HG02938 (cell line): Measurements from ENCODE around the gene HMGN3.
A peak's percentile ranks its signal among the peaks of the same experiment; 100 is the strongest.

Source experiments
- ATAC-seq: cut with Tn5 transposase; IDR thresholded peaks from one replicate; pipeline ENCODE4 v1.9.1; 2021; ENCODE audit warnings: mild to moderate bottlenecking, moderate library complexity; ENCODE audit not compliant: unreplicated experiment

Gene HMGN3

GRCh38 chr6:79233611-79234149, 802 bp downstream of the HMGN3 start:
- peak; percentile 67 for ATAC-seq

GRCh38 chr6:79232696-79233462, 1.6 kb downstream of the HMGN3 start:
- ATAC-seq: no peak

- ATAC-seq: no peak
Observed at GRCh38 chr6:79231666-79232065, 2.8 kb downstream of the HMGN3 start.

- no peak for ATAC-seq
Observed at GRCh38 chr6:79231101-79231500, 3.4 kb downstream of the HMGN3 start.

GRCh38 chr6:79230149-79230548, 4.3 kb downstream of the HMGN3 start:
- ATAC-seq: no peak

GRCh38 chr6:79227445-79227844, 7.0 kb downstream of the HMGN3 start:
- ATAC-seq: no peak

GRCh38 chr6:79226660-79227059, 7.8 kb downstream of the HMGN3 start:
- ATAC-seq: no peak

- no peak for ATAC-seq
Observed at GRCh38 chr6:79225717-79226599, 8.5 kb downstream of the HMGN3 start.

- no peak for ATAC-seq
Observed at GRCh38 chr6:79223611-79224404, 10.7 kb downstream of the HMGN3 start.

- no peak for ATAC-seq
Observed at GRCh38 chr6:79215213-79215824, 19.2 kb downstream of the HMGN3 start.

GRCh38 chr6:79212859-79213258, 21.6 kb downstream of the HMGN3 start:
- no peak for ATAC-seq

- no peak for ATAC-seq
Observed at GRCh38 chr6:79208816-79209215, 25.7 kb downstream of the HMGN3 start.

- no peak for ATAC-seq
Observed at GRCh38 chr6:79203753-79204253, 30.7 kb downstream of the HMGN3 start.

GRCh38 chr6:79202556-79202955, 31.9 kb downstream of the HMGN3 start:
- no peak for ATAC-seq

- no peak for ATAC-seq
Observed at GRCh38 chr6:79201983-79202382, 32.5 kb downstream of the HMGN3 start.

GRCh38 chr6:79201143-79201542, 33.3 kb downstream of the HMGN3 start:
- no peak for ATAC-seq

- ATAC-seq: no peak
Observed at GRCh38 chr6:79196912-79197311, 37.6 kb downstream of the HMGN3 start.

- no peak for ATAC-seq
Observed at GRCh38 chr6:79193971-79194370, 40.5 kb downstream of the HMGN3 start.

GRCh38 chr6:79189760-79190350, 44.6 kb downstream of the HMGN3 start:
- no peak for ATAC-seq

GRCh38 chr6:79188885-79189480, 45.5 kb downstream of the HMGN3 start:
- no peak for ATAC-seq
